COLO668 (cell line): ENCODE data around the gene EIF6.

Experiments
- DNase-seq: peaks from one replicate; lab custom pipeline; 2025; ENCODE audit not compliant: unreplicated experiment; lab: John Stamatoyannopoulos, UW

EIF6 gene

DNA sequence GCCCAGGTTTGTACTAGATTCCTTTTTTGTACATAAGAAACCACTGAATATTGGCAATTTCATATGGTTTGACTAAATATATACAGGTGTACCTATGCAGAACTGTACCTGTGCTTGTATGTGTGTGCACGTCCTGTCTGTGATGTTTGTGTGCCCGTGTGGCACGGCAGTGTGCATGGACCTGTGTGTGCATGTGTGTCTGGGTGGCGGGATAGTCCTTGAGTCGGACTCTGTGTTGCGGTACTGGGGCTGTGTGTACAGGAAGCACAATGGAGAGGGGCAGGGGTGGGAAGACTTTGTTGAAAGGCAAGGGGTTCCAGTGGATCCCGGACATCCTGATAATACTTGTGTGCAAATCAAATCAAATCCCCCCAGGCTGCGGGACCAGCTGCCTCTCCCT lies 11.1 kb upstream of the EIF6 start:
- no peak for DNase-seq

DNA sequence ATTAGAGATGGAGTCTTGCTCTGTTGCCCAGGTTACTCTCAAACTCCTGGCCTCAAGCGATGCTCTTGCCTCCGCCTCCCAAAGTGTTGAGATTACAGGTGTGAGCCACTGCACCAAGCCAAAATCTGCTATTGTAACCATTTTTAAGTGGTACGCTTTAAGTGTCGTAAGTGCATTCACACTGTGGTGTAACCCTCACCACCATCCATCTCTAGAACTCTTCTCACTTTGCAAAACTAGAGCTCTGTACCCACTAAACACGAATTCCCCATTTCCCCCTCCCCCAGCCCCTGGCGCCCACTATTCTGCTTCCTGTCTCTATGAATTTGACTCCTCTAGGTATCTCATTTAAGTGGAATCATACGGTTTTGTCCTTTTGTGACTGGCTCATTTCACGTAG lies 10.5 kb upstream of the EIF6 start:
- DNase-seq, result no peak

DNA sequence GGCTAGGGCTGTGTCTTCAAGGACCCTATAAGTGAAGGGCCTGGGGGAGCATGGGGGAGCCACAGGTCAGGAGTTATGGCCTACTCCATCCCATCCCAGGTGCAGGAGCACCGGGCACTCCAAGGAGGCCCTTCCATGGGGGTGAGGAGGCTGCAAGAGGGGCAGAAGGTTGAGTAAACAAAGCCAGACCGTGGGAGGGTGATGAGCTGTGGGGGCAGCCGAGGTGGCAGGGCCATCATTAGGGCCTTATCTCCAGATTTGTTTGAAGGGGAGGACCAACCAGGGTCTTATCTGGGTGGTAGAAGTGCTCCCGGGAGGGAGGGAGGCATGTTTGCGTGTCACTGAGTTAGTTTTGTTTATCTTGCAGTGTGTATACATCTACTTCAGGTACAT lies 9.7 kb upstream of the EIF6 start:
- no peak for DNase-seq

- no peak for DNase-seq
Observed at GRCh38 chr20:35293303-35294292, 9.0 kb upstream of the EIF6 start.

- no peak for DNase-seq
Observed at GRCh38 chr20:35292504-35293285, 8.1 kb upstream of the EIF6 start.

DNA sequence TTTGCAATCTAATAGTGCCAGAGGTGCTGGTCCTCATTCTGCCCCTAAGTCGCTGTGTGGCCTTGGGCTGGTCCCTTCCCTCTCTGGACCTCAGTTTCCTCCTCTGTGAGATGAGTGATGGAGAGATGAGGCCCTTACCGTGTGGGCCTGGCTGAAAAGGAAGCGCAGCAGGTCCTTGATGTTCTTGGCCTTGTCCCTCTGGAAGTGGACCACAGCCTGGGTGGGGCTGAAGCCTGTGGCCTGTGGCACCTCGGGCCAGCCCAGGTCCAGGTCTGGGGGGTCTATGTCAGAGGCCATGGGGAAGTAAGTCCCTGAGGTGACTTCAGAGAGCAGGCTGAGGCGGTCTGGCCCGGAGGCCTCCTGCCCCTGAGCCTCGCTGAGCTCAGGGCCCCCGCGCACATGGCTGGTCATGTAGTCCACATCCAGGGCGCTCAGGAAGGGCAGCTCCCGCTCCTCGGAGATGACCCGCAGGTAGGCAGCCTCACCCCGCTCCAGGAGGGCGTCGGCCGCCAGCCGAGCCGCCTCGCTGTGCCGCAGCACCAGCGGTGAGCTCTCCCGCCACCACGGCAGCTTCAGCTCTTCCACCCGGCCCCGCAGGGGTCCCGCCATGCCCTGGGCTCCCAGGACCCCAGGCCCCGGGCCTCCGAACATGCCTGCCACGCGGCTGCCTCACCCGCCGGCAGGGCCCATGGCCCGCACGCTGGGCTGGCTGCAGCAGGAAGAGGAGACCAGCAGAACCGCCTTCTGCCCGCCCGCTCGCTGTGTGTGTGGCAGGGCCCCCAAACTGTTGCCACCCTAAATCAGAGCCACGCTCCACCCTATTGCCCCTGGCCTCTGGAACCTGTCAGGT lies 7.3 kb upstream of the EIF6 start, which contains the start of gene FAM83C:
Gene FAM83C, minus strand, starts transcription at position 772 of the 850 bp plus-strand sequence. Its CDS starts 121 bp downstream, at position 651.
- DNase-seq, result no peak

DNA sequence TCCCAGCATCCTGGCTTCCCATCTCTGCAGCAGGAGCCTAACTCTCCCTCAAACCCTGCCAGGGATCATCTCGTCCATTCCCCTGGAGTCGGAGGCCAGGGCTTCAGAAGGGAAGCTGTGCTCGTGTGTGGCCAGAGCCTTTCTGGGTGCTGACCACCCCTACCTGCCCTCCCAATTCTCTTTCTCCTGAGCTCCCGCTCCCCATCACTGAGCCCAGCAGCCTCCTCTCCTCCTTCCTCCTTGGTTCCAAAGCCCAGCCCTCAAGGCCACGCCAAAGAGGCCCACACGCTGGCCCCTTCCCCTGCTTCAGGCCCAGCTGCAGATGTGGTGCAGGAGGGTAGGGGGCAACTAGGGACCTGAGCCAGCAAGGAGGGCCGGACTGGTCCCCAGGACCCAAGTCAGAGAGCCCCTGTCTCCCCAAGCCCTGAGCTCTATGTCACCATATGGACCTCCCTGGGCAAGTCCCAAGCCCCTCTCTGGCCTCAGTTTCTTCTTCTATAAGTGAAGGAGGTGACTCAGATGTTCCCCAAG lies 6.4 kb upstream of the EIF6 start:
- DNase-seq, result no peak

DNA sequence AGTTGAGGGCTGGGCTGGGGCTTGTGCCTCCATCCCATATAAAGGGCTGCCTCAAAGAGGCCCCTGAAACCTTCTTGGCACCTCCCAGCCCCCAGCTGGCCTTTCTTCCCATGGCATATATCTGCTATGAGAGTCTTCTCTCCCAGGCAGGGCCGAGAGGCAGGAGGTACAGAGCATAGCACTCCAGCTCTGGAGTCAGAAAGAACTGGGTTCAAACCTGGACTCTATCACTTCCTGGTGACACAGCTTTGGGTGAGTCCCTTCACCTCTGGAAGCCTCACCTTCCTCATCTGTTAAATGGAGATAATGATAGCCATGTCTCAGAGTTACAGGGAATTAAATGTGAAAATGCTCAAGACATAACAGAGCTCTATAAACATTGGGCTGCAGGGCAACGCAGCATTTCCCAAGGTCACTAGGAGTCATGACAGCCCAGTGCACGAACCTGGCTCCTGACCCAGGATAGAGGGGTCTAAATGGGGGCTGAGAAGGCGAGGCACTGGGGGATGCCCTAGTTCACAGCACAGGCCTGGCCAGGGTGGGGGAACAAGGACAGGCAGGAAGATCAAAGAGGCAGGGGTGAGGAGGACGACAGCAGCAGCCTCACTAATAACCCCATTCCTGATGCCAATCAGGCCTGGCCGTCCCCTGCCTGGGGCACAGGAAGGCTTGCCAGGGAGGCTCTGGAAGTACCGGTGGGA lies 5.8 kb upstream of the EIF6 start:
- no peak for DNase-seq

DNA sequence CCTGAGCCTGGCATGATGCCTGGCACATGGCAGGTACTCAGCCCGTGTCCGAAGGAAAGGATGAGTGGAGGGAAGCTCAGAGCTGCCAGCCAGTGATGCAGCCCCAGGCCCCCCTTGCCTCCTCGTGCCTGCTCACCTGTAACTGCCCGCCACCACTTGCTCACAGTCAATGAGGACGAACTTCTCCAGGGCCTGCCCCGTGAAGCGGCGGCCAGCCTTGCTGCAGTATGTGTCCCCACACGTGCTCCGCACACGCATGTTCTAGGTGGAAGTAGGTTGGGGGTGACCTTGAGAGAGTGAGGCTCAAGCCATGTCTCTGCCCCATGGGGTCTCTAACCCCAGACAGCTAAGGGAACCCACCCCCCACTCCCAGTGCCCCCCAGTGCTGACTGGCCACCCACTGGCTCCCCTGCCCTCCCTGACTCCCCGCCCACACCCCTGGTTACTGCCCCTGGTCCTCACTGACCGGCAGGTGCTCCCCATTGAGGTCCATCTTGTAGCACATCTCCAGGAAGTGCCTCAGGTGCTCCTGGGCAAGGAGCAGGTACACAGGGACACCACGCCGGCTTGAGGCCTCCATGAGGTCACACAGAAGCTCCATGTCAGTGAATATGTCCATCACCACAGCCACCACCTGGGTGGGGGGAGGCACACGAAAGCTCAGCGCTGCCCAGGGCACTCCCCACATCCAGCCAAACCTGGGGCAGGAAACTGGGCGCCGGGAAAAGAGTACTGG lies 3.9 kb upstream of the EIF6 start:
- DNase-seq, result no peak

GRCh38 chr20:35287509-35288324 lies 3.1 kb upstream of the EIF6 start:
- DNase-seq, result no peak

DNA sequence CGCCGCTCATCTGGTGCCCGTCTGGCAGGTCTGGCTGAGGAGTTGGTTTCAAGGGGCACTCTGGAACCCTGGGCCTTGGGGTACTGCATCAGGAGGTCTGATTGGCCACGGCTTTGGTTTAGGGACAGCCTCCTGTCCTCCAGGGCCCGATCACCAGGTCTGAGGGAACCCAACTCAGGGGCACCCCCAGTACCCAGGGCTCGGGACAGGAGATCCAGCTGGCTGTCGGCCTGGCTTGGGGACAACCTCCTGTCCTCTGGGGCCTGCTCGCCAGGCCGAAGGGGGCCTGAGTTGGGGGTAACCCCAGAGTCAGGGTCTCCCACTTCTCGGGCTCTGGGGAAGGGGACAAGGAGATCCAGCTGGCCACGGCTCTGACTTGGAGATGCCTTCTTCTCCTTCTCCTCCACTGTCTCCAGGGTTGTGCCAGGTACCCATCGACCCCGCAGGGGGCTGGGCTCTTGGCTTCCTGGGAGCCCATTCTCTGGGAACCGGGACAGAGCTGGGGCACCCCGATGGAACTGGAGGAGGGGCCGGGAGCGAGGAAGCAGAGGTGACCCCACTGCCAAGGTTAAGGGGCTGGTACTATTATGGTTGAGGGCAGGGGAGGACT lies 2.4 kb upstream of the EIF6 start:
- DNase-seq, result no peak

DNA sequence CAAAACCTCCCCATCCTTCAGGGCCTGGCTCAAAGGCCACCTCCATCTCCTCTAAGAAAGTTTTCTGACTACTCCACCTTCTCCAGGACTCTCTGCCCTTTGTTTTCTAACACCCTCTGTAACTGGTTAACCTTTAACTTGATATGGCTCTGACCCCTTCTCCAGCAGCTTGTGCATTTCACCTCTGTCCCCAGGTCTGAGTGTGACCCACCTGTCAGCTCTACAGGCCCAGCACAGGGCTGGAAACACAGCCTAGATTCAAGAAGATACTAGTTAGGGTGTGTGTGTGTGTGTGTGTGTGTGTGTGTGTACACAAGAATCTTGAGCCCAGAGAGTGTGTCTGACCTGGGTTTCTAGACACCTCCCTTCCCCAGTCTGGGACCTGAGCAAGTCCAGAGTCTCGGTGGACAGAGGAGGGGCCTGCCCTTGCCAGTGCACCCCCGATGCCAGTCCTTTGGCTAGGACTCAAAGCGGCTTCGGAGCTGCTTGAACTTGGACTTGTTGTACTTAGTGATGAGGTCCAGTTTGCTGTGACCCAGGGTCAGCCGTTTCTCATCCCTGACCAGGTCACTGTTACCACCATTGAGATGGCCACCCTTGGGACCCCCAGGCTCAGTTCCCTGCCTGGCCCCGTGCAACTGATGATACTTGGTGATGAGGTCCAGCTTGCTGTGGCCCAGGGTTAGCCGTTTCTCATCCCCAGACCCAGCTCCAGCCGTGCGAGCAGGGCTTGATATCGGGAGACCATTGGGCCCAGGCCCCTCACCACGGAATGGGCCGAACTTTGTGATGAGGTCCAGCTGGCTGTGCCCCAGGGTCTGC lies 1.7 kb upstream of the EIF6 start:
- DNase-seq, result no peak

- peak; percentile 31 for DNase-seq
Observed at GRCh38 chr20:35285806-35286076, 1.2 kb upstream of the EIF6 start.

- DNase-seq, result peak; percentile 48
Observed at GRCh38 chr20:35284992-35285805, 627 bp upstream of the EIF6 start.

DNA sequence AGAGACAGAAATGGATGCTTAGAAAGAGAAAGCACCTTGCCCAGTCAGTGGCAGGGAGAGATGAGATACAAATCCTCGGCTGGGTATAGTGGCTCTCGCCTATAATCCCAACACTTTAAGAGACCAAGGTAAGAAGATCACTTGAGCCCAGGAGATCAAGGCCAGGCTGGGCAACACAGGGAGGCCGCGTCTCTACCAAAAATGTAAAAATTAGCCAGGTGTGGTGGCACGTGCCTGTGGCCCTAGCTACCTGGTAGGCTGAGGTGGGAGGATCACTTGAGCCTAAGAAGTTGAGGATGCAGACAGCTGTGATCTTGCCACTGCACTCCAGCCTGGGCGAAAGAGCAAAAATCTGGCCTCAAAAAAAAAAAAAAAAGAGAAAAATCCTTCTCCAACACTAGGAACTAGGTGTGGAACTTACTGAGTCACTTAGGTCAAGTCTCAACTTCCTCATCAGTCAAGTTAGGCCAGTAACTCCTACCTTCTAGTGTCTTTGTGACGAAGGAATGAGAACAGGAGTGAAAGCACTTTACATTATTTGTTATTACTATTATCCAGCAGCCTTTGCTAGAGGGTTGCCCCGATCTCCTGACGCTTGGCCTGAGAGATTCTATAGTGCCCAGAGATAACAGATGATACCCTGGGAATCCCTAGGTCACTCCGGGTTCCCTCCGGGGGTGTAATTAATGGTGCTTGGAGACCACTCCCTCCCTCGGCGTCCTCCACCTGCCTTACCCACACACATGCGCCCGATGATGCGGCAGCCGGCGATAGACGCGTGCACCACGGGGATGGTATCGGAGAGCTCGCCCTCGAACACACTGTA lies 918 bp downstream of the EIF6 start:
- no peak for DNase-seq
